22Rv1 (cell line): ENCODE data around the gene EIF4A2.

Experiments used
- H3K27ac ChIP-seq: fragments of 450-650 bp; 2 replicates; pipeline ENCODE4 v1.5.1; 2017
- CTCF ChIP-seq: fragments of 450-650 bp; IDR thresholded peaks from 2 replicates; pipeline ENCODE4 v1.5.1; 2017; ENCODE audit warnings: mild to moderate bottlenecking
- ZFX ChIP-seq: fragments of 450-650 bp; IDR thresholded peaks from 2 replicates; pipeline ENCODE4 v1.6.1; 2017; ENCODE audit warnings: antibody characterized with exemption, borderline replicate concordance

Gene EIF4A2

GRCh38 chr3:186772701-186773417 is 10.5 kb upstream of the EIF4A2 start:
- H3K27ac ChIP-seq: no peak overlapping the region

DNA sequence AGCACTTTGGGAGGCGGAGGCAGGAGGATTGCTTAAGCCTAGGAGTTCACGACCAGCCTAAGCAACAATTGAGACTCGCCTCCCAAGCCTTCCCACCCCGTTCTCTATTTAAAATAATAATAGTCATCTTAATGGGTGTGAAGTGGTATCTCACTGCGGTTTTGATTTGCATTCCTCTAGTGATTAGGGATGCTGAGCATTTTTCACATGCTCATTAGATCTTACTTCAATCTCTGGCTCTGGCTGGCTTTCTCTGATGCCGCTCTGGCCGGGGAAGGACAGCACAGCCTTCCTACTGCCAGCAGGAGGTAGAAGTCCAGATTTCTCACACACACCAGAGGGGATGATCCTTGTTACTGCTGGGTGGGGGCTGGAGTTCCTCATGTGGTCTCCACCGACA is 7.4 kb upstream of the EIF4A2 start:
- no peak overlapping the region for H3K27ac ChIP-seq
- no peak for TF ChIP-seq ZFX
- no peak for TF ChIP-seq CTCF

More at GRCh38 chr3:186772701-186773417, 10.5 kb upstream of the EIF4A2 start:
- TF ChIP-seq CTCF: no peak
- TF ChIP-seq ZFX: no peak

GRCh38 chr3:186779204-186779603 is 4.2 kb upstream of the EIF4A2 start:
- TF ChIP-seq ZFX: no peak
- no peak for TF ChIP-seq CTCF
- H3K27ac ChIP-seq: no peak overlapping the region

DNA sequence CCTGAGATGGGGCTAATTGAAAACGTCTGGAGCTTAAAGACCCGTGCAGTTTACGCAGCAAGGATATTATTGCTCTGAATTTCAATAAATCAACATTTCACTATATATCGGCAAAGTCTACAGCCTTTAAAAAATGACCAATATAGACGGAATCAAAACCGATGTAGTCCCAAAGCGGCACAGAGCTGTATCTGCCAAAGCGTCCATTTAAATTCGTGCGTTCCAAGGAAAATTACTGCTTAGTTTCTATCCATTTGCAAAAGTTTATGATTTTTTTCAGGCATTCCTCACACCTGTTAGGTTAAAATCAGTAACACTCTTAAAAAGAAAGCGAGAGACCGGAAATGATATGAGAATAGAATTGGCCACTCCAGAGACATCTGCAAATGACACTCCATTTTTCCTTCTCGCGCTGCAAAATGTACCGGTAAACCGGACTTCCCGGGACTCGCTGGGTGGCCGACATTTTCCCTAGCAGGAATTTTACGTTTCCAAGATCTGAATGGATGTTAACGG is 777 bp upstream of the EIF4A2 start:
- TF ChIP-seq ZFX: no peak
- TF ChIP-seq CTCF: no peak
- H3K27ac ChIP-seq: peak overlapping the region; percentile 97

- H3K27ac ChIP-seq: peak overlapping the region; percentile 97
These were observed 546 bp downstream of the EIF4A2 start for GRCh38 chr3:186783731-186784515.

GRCh38 chr3:186784820-186785494 is 1.6 kb downstream of the EIF4A2 start:
- TF ChIP-seq ZFX (no peak), CTCF (no peak)
- H3K27ac ChIP-seq: peak overlapping the region; percentile 97

More at GRCh38 chr3:186783731-186784515, 546 bp downstream of the EIF4A2 start:
- TF ChIP-seq CTCF (no peak), ZFX (no peak)
